ENCODE measurements around the gene PPIL6.

Gene PPIL6

GRCh38 chr6:109360281-109360680 is 80.1 kb downstream of the PPIL6 start:
- DNase-seq: no peak

- DNase-seq: no peak
Measured at GRCh38 chr6:109359248-109359647, 81.2 kb downstream of the PPIL6 start.

GRCh38 chr6:109358204-109358603 is 82.2 kb downstream of the PPIL6 start:
- no peak for DNase-seq

GRCh38 chr6:109356237-109356636 is 84.2 kb downstream of the PPIL6 start:
- DNase-seq: no peak

GRCh38 chr6:109351231-109352130 is 88.9 kb downstream of the PPIL6 start:
- no peak for DNase-seq

- peak; percentile 65 for DNase-seq
Measured at GRCh38 chr6:109349419-109349987, 90.9 kb downstream of the PPIL6 start.

GRCh38 chr6:109348226-109348625 is 92.2 kb downstream of the PPIL6 start:
- no peak for DNase-seq

- DNase-seq: no peak
Measured at GRCh38 chr6:109347779-109348178, 92.6 kb downstream of the PPIL6 start.

GRCh38 chr6:109345986-109346385 is 94.4 kb downstream of the PPIL6 start:
- DNase-seq: no peak

- no peak for DNase-seq
Measured at GRCh38 chr6:109344226-109344625, 96.2 kb downstream of the PPIL6 start.

GRCh38 chr6:109343518-109343917 is 96.9 kb downstream of the PPIL6 start:
- DNase-seq: no peak

GRCh38 chr6:109342911-109343310 is 97.5 kb downstream of the PPIL6 start:
- no peak for DNase-seq

- DNase-seq: no peak
Measured at GRCh38 chr6:109342506-109342905, 97.9 kb downstream of the PPIL6 start.

- DNase-seq: no peak
Measured at GRCh38 chr6:109340811-109341210, 99.6 kb downstream of the PPIL6 start.

Measured in NCI-H1105 treated with DMSO at 0.1 percent for 48 hours (cell line).